Activated CD4-positive, alpha-beta T cell treated with anti-CD3 and anti-CD28 coated beads, Interleukin-2, amount 50 U/mL, for 24 hours (primary cell): ENCODE data around the gene GNB1L.

Experiments
- DNase-seq, 2 donors: peaks; one replicate each; pipeline ENCODE4 v3.0.0-alpha.2; 2020; ENCODE audit warnings: low read depth in 1 of 2, low spot score in 1 of 2

The GNB1L gene, protein sequence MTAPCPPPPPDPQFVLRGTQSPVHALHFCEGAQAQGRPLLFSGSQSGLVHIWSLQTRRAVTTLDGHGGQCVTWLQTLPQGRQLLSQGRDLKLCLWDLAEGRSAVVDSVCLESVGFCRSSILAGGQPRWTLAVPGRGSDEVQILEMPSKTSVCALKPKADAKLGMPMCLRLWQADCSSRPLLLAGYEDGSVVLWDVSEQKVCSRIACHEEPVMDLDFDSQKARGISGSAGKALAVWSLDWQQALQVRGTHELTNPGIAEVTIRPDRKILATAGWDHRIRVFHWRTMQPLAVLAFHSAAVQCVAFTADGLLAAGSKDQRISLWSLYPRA

GRCh38 chr22:19854778-19855503, at the start of gene GNB1L, which contains the start of gene RTL10:
Gene GNB1L (minus strand): TSS chr22:19854874. CDS start chr22:19821355, 33,519 bp downstream.
Gene RTL10 (minus strand): TSS chr22:19854874. CDS start chr22:19852261, 2,613 bp downstream.
- DNase-seq: peak; percentile 91

DNA sequence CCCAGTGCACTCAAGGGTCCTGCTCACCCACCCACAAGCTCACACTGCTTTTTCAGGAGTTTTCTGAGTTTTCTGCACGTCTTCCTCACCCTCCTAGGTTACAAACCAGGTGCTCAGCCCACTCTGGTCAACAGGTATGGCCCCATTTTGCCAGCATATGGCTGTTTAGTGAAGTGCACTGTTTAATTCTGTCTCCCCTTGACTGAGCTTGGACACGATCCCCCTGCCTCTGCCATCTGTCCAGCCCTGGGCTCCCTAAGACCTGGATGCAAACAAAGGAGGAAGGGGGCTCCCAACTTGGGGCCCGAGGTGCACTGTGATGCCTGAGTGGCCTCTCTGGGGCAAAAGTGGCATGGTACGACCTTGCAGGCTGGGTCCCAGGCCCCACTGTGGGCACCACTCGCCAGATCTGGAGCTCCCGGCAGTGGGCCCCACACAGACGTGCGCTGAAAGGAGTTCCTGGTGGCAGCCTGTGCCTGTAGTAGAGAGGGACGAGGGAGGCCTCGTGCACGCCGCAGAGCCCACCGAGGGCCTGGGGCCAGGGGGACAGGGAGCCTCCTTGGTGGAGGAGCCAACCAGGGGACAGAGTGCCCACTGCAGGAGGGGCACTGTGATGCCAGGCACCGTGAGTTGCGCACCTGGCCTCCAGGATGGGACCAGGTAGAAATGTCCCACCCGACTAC, 49.6 kb upstream of the GNB1L start:
- DNase-seq: no peak

DNA sequence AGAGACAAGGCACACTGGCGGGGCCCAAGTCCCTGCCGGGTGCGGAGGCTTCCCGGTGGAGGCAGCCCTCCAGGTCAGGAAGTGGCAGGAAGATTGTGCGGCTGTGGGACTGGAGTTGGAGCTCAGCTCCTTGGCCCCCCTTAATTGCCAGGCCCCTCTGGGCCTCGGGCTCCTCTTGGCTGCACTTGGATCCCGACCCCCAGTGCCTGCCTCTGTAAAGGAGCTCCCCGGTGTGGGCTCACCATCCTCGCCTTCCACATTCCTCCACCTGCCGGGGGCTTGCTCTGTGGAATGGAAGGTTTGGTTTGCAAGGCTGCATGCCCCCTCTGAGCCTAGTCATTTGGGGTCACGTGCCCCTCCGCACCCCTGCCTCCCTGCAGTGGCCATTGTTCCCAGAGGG, 48.8 kb upstream of the GNB1L start:
- DNase-seq: no peak

DNA sequence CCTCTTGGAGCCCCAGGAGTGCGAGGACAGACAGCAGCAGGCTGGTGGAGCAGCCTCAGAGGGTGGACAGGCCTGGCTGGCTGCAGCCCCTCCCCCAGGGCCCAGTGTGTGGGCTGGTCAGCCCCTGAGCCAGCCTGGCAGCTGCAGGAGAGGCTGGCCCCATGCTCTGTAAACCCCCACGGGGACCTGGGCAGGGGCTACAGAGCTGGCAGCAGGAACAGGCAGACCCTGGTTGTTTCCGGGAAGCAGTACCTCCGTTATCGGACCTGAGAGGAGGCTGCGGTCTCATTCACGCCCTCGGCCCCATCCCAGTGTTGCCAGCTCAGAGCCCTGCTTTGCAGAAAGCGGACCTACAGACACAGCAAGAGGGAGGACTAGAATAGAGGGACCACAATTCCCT, 48.4 kb upstream of the GNB1L start:
- no peak for DNase-seq

GRCh38 chr22:19902245-19902715, 47.6 kb upstream of the GNB1L start:
- DNase-seq: no peak

- no peak for DNase-seq
These were observed 47.0 kb upstream of the GNB1L start for GRCh38 chr22:19901577-19902244.

- no peak for DNase-seq
These were observed 46.2 kb upstream of the GNB1L start for GRCh38 chr22:19900707-19901436.

DNA sequence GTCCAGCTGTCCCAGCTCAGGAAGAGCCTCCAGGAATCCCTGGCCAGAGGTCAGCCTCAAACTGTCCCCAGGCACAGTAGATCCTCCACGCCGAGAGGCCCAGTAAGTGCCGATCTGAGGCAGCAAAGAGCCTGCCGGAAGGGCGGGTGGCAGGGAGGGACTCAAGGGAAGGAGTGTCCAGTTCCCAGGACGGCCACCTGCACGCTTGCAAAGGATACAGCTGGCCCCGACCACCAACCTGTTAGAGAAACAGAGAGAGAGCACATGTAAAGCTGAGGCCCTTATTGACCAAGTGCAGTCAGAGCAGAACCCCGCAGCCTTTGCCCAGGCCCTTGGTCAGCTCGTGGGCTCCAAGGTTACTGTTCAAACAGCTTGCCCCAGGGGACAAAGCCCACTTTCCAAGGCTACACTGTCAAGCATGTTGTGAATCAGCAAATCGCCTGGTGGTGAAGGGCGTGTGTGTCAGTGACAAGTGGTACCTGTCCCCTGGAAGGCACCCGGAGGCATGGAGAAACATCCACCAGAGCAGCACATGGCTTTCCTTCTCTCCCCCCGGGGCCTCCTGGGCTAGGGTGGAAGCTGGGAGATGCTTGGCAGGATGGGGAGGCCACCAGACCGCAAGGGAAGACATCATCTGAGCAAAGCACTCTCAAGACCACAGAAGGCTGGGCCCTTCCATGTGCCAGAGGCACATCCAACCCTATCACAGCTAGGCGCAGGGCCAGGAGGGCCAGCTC, 44.3 kb upstream of the GNB1L start:
- DNase-seq: no peak

DNA sequence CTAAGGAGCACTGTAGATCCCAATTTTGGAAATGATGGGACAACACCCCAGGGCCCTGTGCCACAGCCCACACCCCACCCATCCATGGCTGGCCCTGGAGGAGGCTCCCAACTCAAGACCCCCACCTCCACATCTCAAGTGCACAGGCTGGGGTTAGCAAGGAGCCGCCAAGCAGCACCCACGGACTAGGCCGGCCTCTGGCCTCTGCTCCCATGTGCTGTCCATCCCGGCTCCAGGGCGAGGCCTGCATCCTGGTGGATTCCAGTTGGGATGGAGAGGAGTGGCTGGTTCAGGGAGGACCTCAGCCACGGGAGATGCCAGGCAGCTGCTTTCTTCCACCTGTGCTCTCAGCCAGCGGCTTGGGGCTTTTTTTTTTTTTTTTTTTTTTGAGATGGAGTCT, 43.5 kb upstream of the GNB1L start:
- DNase-seq: no peak

GRCh38 chr22:19897726-19898125, 43.1 kb upstream of the GNB1L start:
- DNase-seq: no peak

GRCh38 chr22:19896665-19897355, 42.1 kb upstream of the GNB1L start:
- DNase-seq: no peak

DNA sequence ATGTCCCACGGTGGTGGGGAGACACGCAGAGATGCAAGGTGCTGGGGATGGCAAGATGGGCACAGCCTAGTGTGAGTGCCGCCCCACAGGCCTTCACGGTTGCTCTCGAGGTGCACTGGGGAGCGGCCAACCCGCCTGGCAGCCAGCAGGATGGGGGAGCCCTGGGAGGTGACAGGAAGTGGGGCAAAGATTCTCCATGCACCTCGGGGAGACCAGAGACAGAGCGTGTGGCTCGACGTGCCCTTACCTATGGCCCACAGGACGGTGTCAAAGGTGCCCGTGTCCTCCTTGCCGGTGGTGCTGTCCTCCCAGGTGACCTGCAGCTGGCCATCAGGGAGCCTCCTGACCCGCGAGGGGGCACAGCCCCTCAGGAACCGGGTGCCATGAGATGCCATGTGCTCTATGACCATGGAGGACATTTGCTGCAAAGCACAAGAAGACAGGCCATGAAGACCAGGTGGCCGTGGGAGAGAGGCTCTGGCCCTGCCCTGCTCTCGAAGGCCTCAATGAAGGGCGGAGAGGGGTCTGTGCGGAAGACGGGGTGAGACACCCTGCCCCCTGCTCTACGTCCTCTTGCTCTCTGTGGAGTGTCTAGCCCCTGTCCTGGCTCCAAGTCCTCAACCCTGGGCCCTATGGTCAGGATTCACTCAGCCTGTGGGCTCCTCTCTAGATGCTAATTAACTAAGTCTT, 40.6 kb upstream of the GNB1L start:
- no peak for DNase-seq

- no peak for DNase-seq
These were observed 38.7 kb upstream of the GNB1L start for GRCh38 chr22:19893363-19893762.

- DNase-seq: no peak
These were observed 38.3 kb upstream of the GNB1L start for GRCh38 chr22:19892925-19893324.

DNA sequence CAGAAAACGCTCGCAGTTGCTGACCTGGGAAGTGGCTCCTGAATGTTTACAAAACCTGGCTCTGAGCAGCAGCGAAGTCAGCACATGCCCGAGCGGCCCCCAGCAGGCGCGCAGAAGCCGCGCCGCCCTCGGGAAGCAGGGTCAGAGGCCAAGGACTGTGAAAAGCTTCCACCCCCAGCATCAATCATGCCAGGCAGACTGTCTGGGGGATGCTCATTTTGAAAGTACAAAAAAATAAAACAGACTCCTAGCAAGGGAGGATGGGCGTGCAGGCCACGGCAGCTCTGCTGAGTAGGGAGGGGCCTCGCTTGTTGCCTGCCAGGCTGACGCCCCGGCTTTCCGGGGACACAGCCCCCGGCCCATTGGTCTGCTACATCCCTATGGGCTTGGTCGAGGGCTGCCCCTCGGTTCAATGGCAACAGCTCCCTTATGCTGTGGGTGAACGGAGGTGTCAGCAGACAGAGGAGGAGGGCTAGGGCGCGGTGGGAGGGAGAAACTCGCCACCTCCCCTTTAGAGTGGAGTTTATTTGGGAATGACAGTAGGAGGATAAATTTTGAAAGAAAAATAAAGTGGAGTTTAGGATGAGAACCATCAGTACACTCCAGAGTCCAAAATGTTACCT, 37.7 kb upstream of the GNB1L start:
- peak in 1 of 2 donors; percentile 52 for DNase-seq

DNA sequence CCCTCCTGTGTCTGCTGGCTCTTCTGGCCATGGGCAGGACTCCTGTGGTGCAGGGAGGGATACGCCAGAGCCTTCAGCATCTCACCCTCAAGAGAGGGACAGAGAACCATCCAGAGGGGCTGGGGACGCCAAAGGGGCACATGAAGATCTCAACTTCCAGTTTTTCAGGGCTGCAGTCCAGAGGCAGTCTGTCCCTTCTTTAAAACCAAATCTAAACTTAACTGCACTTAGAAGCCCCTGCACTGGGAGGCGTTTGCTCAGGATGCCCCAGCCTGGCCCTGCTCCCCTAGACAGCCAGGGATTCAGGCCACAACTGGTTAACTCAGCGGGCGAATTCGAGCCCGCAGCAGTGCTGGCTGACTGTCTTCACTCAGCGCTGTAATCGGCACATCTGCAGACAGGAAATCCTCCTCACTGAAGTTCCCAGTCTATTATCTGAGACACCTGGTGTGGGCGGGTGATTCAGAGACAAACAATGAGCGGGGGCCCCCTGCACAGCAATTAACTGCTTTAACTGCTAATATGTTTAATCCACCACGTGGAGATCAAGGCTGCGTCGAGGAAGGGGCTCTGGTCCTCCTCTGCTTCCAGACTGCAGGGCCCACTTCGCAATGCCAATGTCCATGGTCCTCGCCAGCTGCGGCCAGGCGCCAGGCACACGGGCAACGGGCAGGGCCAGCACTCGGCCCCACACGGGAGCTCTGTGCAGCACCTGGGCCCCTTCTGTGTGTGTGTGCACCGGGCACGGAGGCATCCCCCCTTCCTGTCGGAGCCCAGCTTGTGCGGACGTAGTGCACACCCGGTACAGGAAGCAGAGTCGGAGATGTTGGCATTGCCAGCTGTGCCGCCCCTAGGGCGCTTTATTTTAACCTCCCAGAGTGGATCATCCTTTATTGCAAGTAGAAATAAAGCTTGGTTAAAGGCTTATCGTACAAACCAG, 36.9 kb upstream of the GNB1L start:
- DNase-seq: peak; percentile 53 to 89
